ENCODE results near the gene TMEM186.
"Not testable (repeated sequence)": the region's sequence is repeated elsewhere in the genome, so short reads cannot be mapped to it uniquely, and the experiment has no call there.

Gene TMEM186

GRCh38 chr16:8798535-8799157 lies 1.2 kb upstream of the TMEM186 start:
- in situ Hi-C loops (cut with HindIII; ENCODE audit: low sequenced_read_pairs) = no loop called here
- no peak for DNase-seq (ENCODE audit: low read depth, low spot score)
- TF ChIP-seq CTCF (IDR thresholded peaks at IDR 0.05; ENCODE audit: low read depth, low read length) = no peak

GRCh38 chr16:8798174-8798527 lies 712 bp upstream of the TMEM186 start:
- H3K4me3 ChIP-seq (ENCODE audit: low read depth, low read length) = peak overlapping the region; percentile 78
- no peak for TF ChIP-seq CTCF (IDR thresholded peaks at IDR 0.05; ENCODE audit: low read depth, low read length)
- in situ Hi-C loops (cut with HindIII; ENCODE audit: low sequenced_read_pairs) = no loop called here
- DNase-seq (ENCODE audit: low read depth, low spot score) = peak; percentile 3

More at GRCh38 chr16:8798535-8799157, 1.2 kb upstream of the TMEM186 start:
- peak overlapping the region; percentile 78 for H3K4me3 ChIP-seq (ENCODE audit: low read depth, low read length)

- no peak for TF ChIP-seq CTCF (IDR thresholded peaks at IDR 0.05; ENCODE audit: low read depth, low read length)
- in situ Hi-C loops (cut with HindIII; ENCODE audit: low sequenced_read_pairs) = no loop called here
- H3K4me3 ChIP-seq (ENCODE audit: low read depth, low read length) = peak overlapping the region; percentile 78
- DNase-seq (ENCODE audit: low read depth, low spot score) = no peak
Measured at GRCh38 chr16:8796469-8797363, 723 bp downstream of the TMEM186 start.

- no peak for DNase-seq (ENCODE audit: low read depth, low spot score)
- H3K4me3 ChIP-seq (ENCODE audit: low read depth, low read length) = no peak overlapping the region
- in situ Hi-C loops (cut with HindIII; ENCODE audit: low sequenced_read_pairs) = no loop called here
- no peak for TF ChIP-seq CTCF (IDR thresholded peaks at IDR 0.05; ENCODE audit: low read depth, low read length)
Measured at GRCh38 chr16:8795818-8796217, 1.6 kb downstream of the TMEM186 start.

- DNase-seq (ENCODE audit: low read depth, low spot score) = no peak
- in situ Hi-C loops (cut with HindIII; ENCODE audit: low sequenced_read_pairs) = no loop called here
- no peak overlapping the region for H3K4me3 ChIP-seq (ENCODE audit: low read depth, low read length)
- TF ChIP-seq CTCF (IDR thresholded peaks at IDR 0.05; ENCODE audit: low read depth, low read length) = no peak
Measured at GRCh38 chr16:8795091-8795490, 2.3 kb downstream of the TMEM186 start.

GRCh38 chr16:8788578-8789172 lies 8.8 kb downstream of the TMEM186 start:
- in situ Hi-C loops (cut with HindIII; ENCODE audit: low sequenced_read_pairs) = no loop called here
- TF ChIP-seq CTCF (IDR thresholded peaks at IDR 0.05; ENCODE audit: low read depth, low read length) = no peak
- H3K4me3 ChIP-seq (ENCODE audit: low read depth, low read length) = no peak overlapping the region
- DNase-seq (ENCODE audit: low read depth, low spot score) = no peak

GRCh38 chr16:8786316-8786715 lies 11.1 kb downstream of the TMEM186 start:
- DNase-seq (ENCODE audit: low read depth, low spot score); H3K4me3 ChIP-seq (ENCODE audit: low read depth, low read length); in situ Hi-C loops (cut with HindIII; ENCODE audit: low sequenced_read_pairs): not testable (repeated sequence)
